Stomach (tissue), 4 donors: ENCODE data around the gene USP14.

Experiments
- EP300 ChIP-seq: sonication (generic); formaldehyde crosslinking; IDR thresholded peaks from one replicate; pipeline ENCODE4 v1.6.1; 2017; ENCODE audit warnings: antibody characterized with exemption
- POLR2A ChIP-seq, 4 donors: fragments of 450-650 bp; IDR thresholded peaks; one replicate each; pipeline ENCODE4 v1.6.1; 2016; ENCODE audit warnings: antibody characterized with exemption in 4 of 4, control low read depth in 2 of 4, mild to moderate bottlenecking in 1 of 4, moderate library complexity in 1 of 4
- TF ChIP-seq, protein P1 (sequence below), 7 experiments: fragments of 450-650 bp in 4 of 7; fragments of 200-600 bp in 3 of 7; sonication (generic) in 3 of 7; IDR thresholded peaks; one replicate each; pipeline ENCODE4 v1.5.1; 2016 to 2019; ENCODE audit warnings: antibody characterized with exemption in 7 of 7, control low read depth in 2 of 7, mild to moderate bottlenecking in 1 of 7

DNA sequence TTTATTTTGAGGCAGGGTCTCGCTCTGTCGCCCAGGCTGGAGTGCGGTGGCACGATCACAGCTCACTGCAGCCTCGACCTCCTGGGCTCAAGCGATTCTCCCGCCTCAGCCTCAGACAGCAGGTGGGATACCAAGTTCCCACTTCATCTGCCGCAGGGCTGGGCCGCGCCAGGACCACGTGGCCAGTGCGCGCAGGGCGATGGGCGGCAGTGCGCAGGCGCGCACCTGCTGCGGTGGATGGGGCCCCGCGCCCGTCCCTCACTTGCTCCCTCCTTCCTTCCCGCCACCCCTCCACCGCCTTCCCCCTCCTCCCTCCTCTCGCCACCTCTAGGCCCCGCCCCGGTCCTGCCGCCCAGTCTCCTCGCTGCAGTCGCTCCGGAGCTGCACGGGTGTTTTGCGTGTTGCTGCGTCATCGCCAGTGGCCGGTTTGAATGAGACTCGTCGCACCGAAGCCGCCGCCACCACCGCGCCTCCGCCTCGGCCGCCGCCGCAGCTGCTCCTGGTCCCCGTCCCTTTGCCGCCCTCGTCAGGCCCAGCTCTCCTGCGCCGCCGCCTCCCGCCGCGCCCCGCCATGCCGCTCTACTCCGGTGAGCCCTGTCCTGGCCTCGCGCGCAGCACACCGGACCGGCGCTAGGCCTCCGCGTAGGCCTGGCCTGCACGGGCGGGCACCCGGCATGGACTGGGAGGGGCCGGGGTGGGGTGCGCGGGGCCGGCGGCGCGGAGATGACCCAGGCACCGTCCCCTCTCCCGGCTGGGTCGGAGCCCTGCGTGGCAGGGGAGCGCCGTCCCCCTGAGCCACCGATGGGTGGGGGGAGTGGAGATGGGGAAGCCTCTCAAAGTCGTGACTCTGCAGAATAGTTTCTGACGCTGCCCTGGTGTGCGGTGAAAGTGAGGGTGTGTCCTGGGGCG lies at the start of gene USP14:
- TF ChIP-seq, protein P1, sequence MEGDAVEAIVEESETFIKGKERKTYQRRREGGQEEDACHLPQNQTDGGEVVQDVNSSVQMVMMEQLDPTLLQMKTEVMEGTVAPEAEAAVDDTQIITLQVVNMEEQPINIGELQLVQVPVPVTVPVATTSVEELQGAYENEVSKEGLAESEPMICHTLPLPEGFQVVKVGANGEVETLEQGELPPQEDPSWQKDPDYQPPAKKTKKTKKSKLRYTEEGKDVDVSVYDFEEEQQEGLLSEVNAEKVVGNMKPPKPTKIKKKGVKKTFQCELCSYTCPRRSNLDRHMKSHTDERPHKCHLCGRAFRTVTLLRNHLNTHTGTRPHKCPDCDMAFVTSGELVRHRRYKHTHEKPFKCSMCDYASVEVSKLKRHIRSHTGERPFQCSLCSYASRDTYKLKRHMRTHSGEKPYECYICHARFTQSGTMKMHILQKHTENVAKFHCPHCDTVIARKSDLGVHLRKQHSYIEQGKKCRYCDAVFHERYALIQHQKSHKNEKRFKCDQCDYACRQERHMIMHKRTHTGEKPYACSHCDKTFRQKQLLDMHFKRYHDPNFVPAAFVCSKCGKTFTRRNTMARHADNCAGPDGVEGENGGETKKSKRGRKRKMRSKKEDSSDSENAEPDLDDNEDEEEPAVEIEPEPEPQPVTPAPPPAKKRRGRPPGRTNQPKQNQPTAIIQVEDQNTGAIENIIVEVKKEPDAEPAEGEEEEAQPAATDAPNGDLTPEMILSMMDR (IDR thresholded peaks at IDR 0.05) = no peak
- TF ChIP-seq EP300 (no peak), POLR2A (IDR thresholded peaks at IDR 0.05) (peak in 1 of 4 donors; percentile 39)
